Measurements from ENCODE around the gene ACSL6.

ACSL6 gene

GRCh38 chr5:131977212-131977604, 34.2 kb downstream of the ACSL6 start:
- no peak for DNase-seq

DNA sequence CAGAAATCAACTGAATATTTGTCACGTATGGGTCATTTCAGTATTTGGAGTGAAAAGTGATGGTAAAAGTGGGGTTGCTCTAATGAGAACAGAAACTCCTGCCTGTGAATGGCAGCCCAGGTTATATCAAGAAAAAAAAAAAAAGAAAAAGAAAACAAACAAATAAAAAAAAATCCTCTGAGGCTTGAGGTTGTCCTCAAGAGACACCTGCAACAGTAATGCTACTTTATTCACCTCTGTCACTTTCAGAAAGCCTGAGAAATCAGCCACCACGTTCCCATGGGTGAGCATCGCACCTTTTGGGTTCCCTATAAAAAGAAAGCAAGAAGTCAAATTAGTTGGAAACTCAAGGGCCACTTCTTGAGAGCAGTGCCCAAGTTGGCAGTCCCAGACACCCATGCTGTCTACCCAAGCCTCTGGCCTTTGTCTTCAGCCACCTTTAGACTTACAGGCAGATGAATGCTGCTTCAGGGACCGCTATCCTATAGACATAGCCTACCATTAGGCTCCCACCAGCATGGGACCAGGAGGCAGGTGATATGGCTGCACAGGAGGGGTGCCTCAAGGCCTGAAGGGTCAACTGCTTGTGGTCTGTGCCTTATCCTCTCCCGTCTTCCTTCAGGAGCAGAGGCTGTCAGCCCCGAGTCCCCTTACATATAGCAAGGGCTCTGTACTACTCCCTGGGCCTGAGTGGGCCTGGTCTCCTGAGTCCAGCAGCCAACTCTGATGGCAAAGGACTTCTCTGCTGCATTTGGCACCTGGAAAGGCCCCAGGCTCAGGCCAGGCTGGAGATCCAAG, 34.8 kb downstream of the ACSL6 start:
- DNase-seq: no peak

- peak; percentile 33 for DNase-seq
Observed at GRCh38 chr5:131974956-131975726, 36.3 kb downstream of the ACSL6 start.

GRCh38 chr5:131974622-131974955, 36.9 kb downstream of the ACSL6 start:
- no peak for DNase-seq

DNA sequence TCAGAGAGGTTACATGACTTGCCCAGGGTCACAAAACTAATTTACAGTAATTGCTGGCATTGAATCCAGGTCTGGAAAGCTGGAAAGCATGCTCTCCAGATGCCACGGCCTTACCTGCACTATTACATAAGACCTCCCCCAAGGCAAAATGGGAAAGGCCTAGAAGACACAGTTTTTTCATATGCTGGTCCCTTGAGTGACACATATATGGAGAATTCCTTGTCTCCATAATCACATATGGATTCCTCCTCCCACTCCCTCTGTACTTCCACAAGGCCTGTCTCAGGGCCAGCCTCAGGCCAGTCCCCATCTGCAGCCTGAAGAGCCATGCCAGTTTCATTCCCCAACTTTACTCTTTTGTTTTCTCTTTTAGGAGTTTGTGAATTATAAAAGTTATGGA, 37.4 kb downstream of the ACSL6 start:
- no peak for DNase-seq

DNA sequence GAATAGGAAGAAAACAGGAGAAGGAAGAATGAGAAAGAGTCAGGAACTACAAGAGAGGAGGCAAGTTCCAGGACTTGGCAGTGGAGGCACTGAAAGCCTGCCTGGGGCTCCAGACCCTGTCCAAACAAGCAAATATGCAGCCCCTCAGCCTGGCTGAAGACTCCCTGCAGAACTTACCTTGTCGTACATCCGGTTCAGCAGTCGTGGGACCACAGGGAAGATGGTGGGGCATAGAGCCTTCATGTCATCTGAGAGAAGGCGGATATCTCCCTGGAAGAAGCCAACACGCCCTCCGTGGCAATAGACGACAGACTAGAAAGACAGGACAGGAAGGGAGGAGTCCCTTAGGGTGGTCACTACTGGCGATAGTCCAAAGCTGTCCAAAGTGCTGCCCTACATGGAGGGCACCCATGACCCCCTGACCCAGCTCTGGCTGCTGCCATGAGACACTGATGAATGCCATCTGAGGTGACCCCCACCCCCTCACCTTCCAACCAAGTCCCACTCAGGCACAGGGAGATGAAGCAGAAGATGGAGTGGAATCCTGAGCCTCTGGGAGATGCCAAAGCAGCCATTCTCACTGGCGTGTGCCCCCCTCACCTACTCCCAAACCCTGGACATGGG, 38.3 kb downstream of the ACSL6 start:
- DNase-seq: no peak

DNA sequence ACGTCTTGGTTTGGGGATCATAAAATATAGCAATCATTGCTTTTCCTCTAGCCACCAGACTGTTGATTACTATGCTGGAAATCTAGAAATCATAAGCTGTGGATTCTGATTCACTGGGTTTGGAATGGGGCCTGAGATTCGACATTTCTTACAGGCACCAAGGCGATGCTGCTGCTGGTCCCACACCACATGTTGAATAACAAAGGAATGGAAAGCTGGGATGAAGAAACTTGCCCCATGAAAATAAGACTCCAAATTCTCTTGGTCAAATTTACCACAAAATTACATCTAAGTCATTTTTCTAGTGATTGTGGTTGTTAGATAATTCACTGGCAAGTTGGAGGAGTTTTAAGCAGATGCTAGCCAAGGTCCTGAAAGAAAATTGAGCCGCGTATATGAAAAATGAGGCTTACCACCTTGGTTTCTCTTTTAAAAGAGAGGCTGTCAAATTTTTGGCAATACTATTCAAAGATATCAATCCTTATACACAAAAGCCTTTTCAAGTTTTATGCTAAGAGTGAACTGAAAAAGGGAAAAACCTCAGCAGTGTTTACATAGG, 43.0 kb downstream of the ACSL6 start:
- no peak for DNase-seq

- DNase-seq: no peak
Observed at GRCh38 chr5:131966551-131966950, 44.9 kb downstream of the ACSL6 start.

GRCh38 chr5:131965826-131966415, 45.5 kb downstream of the ACSL6 start:
- DNase-seq: no peak

DNA sequence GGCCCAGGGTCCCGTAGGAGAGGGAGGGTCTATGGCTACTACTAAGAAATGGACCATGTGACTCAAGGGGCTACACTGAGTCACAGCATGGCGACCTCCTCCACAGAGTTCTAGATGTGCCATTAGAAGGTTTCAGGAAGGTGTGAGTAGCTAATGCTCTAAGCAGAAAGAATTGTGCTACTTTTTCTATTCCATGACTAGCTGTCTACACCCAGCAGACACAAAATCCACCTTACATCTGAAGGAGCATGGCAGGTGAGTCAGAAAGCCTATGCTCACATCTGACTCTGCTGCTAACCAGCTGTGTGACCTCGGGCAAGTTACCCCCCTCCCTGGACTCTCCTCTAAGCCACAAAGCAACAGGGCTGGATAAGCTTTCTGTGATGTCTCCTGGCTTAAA, 51.6 kb downstream of the ACSL6 start:
- DNase-seq: no peak

DNA sequence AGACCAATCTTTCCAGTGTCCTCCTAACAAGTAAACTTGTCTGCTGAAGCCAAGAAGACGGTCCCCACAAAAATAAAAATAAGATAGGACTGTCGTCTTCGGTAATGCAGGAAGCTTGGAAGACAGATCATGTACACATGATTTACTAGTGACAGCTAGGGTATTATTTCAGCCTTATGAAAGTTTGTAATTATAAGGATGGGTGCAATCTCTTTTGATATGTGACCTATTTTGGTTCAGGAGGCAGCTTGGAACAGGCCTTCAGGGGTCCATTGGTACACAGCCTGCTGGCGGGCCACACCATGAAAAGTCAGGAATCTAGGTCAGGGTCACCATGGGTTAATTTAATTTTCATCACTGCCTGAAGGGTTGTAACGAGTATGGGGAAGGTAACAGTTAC, 52.3 kb downstream of the ACSL6 start:
- no peak for DNase-seq

DNA sequence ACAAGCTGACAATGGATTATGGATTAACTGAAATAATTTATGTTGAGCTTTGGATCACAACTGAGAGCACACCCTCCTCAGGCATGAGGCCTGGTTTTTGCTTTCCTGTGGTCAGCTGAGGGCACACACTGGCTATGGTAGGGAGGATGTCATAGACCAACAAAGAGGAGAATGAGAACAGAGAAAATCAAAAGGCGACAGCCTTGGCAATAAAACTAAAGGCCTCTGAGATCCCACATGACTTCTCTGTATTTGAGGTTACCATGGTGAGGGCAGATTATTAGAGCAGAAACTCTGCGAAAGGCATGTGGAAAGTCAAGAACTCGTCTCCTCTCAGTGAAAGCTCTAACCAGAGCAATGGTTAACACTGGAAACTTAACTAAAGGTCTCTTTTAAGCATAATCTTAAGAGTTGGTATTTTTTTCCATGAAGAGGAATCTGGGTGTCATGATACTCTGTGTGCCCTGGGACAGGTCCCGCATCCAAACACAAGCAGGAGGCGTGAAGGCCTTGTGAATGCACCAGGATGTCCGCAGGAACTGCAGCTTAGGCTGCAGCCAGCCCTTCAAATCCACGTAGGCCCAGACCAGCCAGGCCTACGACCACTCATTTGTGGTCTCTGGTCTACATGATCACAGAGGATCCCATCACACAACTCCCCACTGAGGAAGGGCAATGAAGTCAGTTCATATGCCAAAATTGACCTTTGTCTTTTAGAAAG, 53.6 kb downstream of the ACSL6 start:
- DNase-seq: no peak

GRCh38 chr5:131953969-131954368, 57.5 kb downstream of the ACSL6 start:
- DNase-seq: no peak

DNA sequence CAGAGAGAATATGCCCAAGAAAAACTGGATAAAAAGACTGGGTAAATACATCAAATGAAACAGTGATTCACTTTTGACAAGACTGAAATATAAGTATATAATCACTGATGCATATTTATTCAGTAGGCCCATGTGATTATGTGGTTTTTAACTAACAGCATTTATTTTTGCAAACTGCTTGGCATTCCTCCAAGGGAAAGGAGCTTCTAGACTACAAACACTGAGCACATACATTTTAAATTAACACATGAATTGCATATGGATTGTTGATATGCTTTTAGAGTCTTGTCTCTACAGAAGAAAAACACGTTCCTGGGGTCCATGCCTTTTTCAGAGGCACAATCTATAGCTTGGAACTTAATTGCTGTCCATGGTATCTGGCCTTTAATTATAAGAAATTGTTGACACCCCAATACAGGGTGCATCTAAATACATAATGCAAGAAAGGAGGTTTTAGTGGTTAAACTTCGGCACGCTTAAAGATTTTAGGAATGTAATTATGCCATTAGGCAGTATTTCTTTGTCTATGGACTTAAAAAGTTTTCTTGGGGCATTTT, 59.1 kb downstream of the ACSL6 start:
- DNase-seq: no peak

GRCh38 chr5:131950706-131951105, 60.8 kb downstream of the ACSL6 start:
- DNase-seq: no peak

- DNase-seq: no peak
Observed at GRCh38 chr5:131947445-131947844, 64.0 kb downstream of the ACSL6 start.

- DNase-seq: no peak
Observed at GRCh38 chr5:131945551-131946168, 65.8 kb downstream of the ACSL6 start, which contains the start of gene MEIKIN. TSS of gene MEIKIN (minus strand) at chr5:131945663. CDS start at chr5:131945505, 158 bp downstream.

DNA sequence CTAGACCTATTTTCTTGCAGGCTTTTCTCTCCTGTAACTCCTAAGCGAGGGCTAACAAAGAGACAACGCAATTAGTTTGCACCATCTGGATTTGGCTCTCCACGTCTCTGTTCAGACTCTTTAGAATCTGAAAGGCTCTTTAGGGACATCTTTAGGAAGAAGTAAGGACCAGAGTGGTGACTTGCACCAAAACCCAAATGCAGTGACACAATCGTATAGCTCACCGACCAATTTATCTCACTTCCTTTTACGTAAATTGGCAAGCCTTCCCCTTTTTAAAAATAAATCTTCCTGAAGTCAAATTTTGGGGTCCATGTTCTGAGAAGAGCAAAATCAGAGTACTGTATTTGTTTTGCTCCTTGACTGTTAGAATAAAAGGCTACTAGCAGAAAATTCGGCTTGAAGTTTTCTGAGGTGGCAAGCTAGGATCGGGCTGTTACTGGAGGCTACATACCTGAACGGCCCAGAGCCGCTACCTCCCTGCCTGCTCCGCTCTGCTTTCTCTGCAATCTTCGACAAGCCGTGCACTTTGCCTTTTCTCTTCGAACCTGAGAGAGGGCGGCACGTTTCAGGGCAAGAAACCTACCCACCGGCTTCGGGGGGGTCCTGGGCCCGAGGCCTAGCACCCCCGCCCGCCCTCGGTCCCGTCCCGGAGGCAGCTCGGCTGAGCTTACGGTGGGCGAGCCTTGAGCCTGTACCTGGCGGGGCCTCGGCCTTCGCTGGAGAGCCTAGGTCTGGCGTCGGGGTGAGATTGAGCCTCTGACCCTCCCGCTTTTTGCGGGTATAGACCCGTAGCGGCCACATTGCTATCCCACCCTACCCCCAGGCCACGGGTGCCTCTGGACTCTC, 66.5 kb downstream of the ACSL6 start:
- no peak for DNase-seq

GRCh38 chr5:131943916-131944315, 67.5 kb downstream of the ACSL6 start:
- DNase-seq: no peak

- no peak for DNase-seq
Observed at GRCh38 chr5:131942016-131942415, 69.4 kb downstream of the ACSL6 start.
